Memory B cell (primary cell): Measurements from ENCODE around the gene RAN.

Source experiments
- ATAC-seq: fragments of 150-1000 bp; cut with Tn5 transposase; 2 replicates; pipeline ENCODE4 v1.10.0; 2021; ENCODE audit warnings: low read depth, mild to moderate bottlenecking, moderate library complexity
- DNase-seq, 2 donors: peaks; one replicate each; pipeline ENCODE4 v3.0.0; 2022; ENCODE audit warnings: low spot score in 2 of 2
- H3K27ac Mint-ChIP-seq: one replicate; pipeline ENCODE4 v1.8.0; 2022; ENCODE audit warnings: mild to moderate bottlenecking, moderate library complexity, mixed read lengths
- H3K27me3 Mint-ChIP-seq: one replicate; pipeline ENCODE4 v1.8.0; 2022; ENCODE audit warnings: mixed read lengths
- H3K36me3 Mint-ChIP-seq: one replicate; pipeline ENCODE4 v1.8.0; 2022; ENCODE audit warnings: mild to moderate bottlenecking, mixed read lengths
- H3K4me1 Mint-ChIP-seq: one replicate; pipeline ENCODE4 v1.8.0; 2022; ENCODE audit warnings: mixed read lengths
- H3K4me3 Mint-ChIP-seq: one replicate; pipeline ENCODE4 v1.8.0; 2022; ENCODE audit warnings: mild to moderate bottlenecking, moderate library complexity, mixed read lengths
- H3K9me3 Mint-ChIP-seq: one replicate; pipeline ENCODE4 v1.8.0; 2022; ENCODE audit warnings: mixed read lengths

The RAN gene

GRCh38 chr12:130917607-130918006 is 45.7 kb downstream of the RAN start:
- Mint-ChIP-seq H3K4me3 (no peak overlapping the region), H3K4me1 (no peaks in the 10 kb centered on the region), H3K27me3 (peaks cover 19% of the 10 kb centered on the region), H3K27ac (no peak overlapping the region), H3K36me3 (no peaks in the 10 kb centered on the region), H3K9me3 (no peaks in the 10 kb centered on the region)
- no peak for ATAC-seq
- DNase-seq, result no peak

GRCh38 chr12:130919086-130919485 is 47.2 kb downstream of the RAN start:
- H3K27me3 Mint-ChIP-seq, result peaks cover 17% of the 10 kb centered on the region
- no peak for ATAC-seq
- no peak overlapping the region for H3K4me3 Mint-ChIP-seq
- no peaks in the 10 kb centered on the region for H3K4me1 Mint-ChIP-seq
- H3K27ac Mint-ChIP-seq, result no peak overlapping the region
- no peaks in the 10 kb centered on the region for H3K36me3 Mint-ChIP-seq
- no peak for DNase-seq
- H3K9me3 Mint-ChIP-seq, result no peaks in the 10 kb centered on the region

GRCh38 chr12:130920119-130920703 is 48.3 kb downstream of the RAN start:
- H3K4me1 Mint-ChIP-seq, result no peaks in the 10 kb centered on the region
- ATAC-seq, result no peak
- H3K36me3 Mint-ChIP-seq, result no peaks in the 10 kb centered on the region
- peaks cover 17% of the 10 kb centered on the region for H3K27me3 Mint-ChIP-seq
- no peak for DNase-seq
- no peak overlapping the region for H3K27ac Mint-ChIP-seq
- no peaks in the 10 kb centered on the region for H3K9me3 Mint-ChIP-seq
- H3K4me3 Mint-ChIP-seq, result no peak overlapping the region

DNA sequence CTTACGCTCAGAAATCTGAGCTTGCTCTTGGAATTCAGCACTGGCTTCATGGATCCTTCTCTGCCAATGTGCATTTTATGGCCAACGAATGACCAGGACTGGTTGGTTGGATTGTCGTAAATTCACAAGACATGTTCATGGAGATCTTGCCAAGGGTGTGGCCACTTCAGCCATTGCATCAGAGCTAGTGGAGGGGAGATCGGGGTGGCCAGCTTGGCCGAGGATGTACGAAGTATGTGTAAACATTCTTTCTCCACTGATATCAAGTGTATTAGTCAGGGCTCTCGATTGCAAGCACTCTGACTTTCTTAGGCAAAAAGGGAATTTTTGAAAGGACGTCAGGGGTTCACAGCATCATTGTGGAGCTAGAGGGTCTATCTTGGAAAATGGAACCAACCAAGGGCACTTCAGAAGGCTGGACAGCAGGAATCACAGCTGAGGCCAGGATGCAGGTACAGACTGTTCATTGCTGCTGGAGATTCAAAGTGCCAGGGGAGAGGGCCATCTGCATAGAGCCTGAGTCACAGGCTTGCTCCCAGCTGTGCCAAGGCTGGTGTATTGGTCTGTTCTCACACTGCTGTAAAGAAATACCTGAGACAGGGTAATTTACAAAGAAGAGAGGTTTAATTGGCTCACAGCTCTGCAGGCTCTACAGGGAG is 49.0 kb downstream of the RAN start:
- Mint-ChIP-seq H3K36me3 (no peaks in the 10 kb centered on the region), H3K27ac (no peak overlapping the region), H3K9me3 (no peaks in the 10 kb centered on the region), H3K27me3 (peaks cover 18% of the 10 kb centered on the region), H3K4me1 (no peaks in the 10 kb centered on the region), H3K4me3 (no peak overlapping the region)
- DNase-seq (no peak), ATAC-seq (no peak)

- no peak for ATAC-seq
- H3K4me1 Mint-ChIP-seq, result no peaks in the 10 kb centered on the region
These were observed 50.7 kb downstream of the RAN start for GRCh38 chr12:130922511-130922953.

DNA sequence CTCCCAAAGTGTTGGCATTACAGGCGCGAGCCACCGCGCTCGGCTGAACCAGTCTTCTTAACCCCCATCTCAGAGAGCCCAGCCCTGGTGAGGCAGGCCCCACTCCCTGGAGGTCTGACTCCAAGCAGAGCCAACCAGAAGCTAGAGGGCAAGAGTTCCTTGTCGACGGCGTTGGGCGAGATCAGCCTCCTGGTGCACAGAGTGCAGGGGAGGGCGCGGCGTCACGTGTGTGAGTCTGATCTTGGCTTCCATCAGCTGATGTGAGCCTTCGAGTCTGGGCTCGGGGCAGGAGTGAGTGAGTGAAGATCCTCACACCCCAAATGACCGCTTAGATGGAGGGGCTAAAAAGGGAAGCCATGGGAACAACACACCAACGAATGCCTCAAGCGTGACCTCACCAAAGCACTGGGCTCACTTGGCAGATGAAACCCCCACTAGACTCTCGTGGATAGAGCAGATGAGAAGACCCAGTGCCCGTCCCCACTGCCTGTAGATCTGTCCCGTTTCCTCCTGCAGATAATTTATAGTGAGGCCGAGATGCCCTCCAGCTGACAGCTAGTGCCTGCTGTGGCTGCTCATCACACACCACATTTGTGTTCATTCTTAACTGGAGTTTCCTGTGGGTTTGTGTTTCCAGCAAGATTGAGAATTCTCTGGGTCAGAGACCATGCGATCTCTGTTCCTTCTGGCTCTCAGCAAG is 53.2 kb downstream of the RAN start:
- no peak overlapping the region for H3K27ac Mint-ChIP-seq
- no peaks in the 10 kb centered on the region for H3K4me1 Mint-ChIP-seq
- DNase-seq (no peak), ATAC-seq (no peak)
- no peak overlapping the region for H3K4me3 Mint-ChIP-seq
- H3K27me3 Mint-ChIP-seq, result peaks cover 13% of the 10 kb centered on the region
- no peaks in the 10 kb centered on the region for H3K36me3 Mint-ChIP-seq
- no peaks in the 10 kb centered on the region for H3K9me3 Mint-ChIP-seq

More at GRCh38 chr12:130922511-130922953, 50.7 kb downstream of the RAN start:
- Mint-ChIP-seq H3K36me3 (no peaks in the 10 kb centered on the region), H3K4me3 (no peak overlapping the region), H3K27ac (no peak overlapping the region), H3K9me3 (no peaks in the 10 kb centered on the region), H3K27me3 (peaks cover 10% of the 10 kb centered on the region)
- DNase-seq, result no peak

DNA sequence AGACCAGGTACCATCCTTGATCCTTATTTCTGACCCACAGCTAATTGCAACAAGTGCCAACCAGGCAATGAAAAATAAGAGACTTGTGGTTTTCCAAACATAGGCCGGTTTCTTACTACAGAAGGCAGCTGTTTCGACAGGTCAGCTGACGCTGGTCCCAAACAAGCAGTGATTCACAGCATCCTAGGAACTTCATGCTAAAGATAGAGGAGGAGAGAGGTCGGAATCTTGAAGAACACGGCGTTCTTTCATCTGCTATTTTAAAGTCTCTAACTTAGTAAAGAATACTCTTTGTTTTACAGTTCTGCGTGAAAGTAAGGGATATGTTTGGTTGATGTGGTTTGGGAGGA is 53.8 kb downstream of the RAN start:
- H3K36me3 Mint-ChIP-seq, result no peaks in the 10 kb centered on the region
- no peaks in the 10 kb centered on the region for H3K9me3 Mint-ChIP-seq
- peaks cover 13% of the 10 kb centered on the region for H3K27me3 Mint-ChIP-seq
- DNase-seq (no peak), ATAC-seq (no peak)
- no peaks in the 10 kb centered on the region for H3K4me1 Mint-ChIP-seq
- H3K4me3 Mint-ChIP-seq, result no peak overlapping the region
- H3K27ac Mint-ChIP-seq, result no peak overlapping the region
